8988T (cell line): ENCODE measurements around the gene KCNMA1.

Experiments
- DNase-seq: peaks from one replicate; pipeline ENCODE4 v3.0.0; 2011

KCNMA1 gene

GRCh38 chr10:77253147-77253545 lies 384.5 kb downstream of the KCNMA1 start:
- DNase-seq, result no peak

- DNase-seq, result no peak
These were observed 385.0 kb downstream of the KCNMA1 start for GRCh38 chr10:77252380-77253146.

GRCh38 chr10:77251297-77252013 lies 386.2 kb downstream of the KCNMA1 start:
- peak; percentile 27 for DNase-seq

- DNase-seq, result no peak
These were observed 387.6 kb downstream of the KCNMA1 start for GRCh38 chr10:77249901-77250459.

- DNase-seq, result no peak
These were observed 389.4 kb downstream of the KCNMA1 start for GRCh38 chr10:77248104-77248790.

GRCh38 chr10:77247031-77247990 lies 390.3 kb downstream of the KCNMA1 start:
- no peak for DNase-seq

GRCh38 chr10:77245953-77246352 lies 391.7 kb downstream of the KCNMA1 start:
- no peak for DNase-seq

GRCh38 chr10:77244746-77245145 lies 392.9 kb downstream of the KCNMA1 start:
- no peak for DNase-seq

GRCh38 chr10:77244286-77244685 lies 393.3 kb downstream of the KCNMA1 start:
- DNase-seq, result no peak

GRCh38 chr10:77241350-77241725 lies 396.3 kb downstream of the KCNMA1 start:
- no peak for DNase-seq

GRCh38 chr10:77240706-77241349 lies 396.8 kb downstream of the KCNMA1 start:
- DNase-seq, result no peak

GRCh38 chr10:77240041-77240652 lies 397.5 kb downstream of the KCNMA1 start:
- DNase-seq, result no peak

GRCh38 chr10:77237120-77237519 lies 400.5 kb downstream of the KCNMA1 start:
- DNase-seq, result no peak

GRCh38 chr10:77236700-77237099 lies 400.9 kb downstream of the KCNMA1 start:
- DNase-seq, result no peak

- no peak for DNase-seq
These were observed 401.6 kb downstream of the KCNMA1 start for GRCh38 chr10:77236029-77236428.

GRCh38 chr10:77234599-77234998 lies 403.0 kb downstream of the KCNMA1 start:
- no peak for DNase-seq

GRCh38 chr10:77233466-77233865 lies 404.1 kb downstream of the KCNMA1 start:
- DNase-seq, result no peak

GRCh38 chr10:77231884-77232610 lies 405.6 kb downstream of the KCNMA1 start:
- DNase-seq, result no peak

GRCh38 chr10:77231375-77231774 lies 406.2 kb downstream of the KCNMA1 start:
- no peak for DNase-seq

GRCh38 chr10:77230194-77230593 lies 407.4 kb downstream of the KCNMA1 start:
- DNase-seq, result no peak

GRCh38 chr10:77229704-77230103 lies 407.9 kb downstream of the KCNMA1 start:
- DNase-seq, result no peak
